ENCODE data around the gene STAMBP. TPM values are rescaled to one million over a fixed set of nuclear protein-coding genes. Genes with fewer than 3 reads are reported as not detected.

Gene STAMBP
- total and polyA plus RNA-seq, 9 of the 15 experiments (the other 6 are each of a cell fraction or from before 2014, with no cell fraction given), result 36.9 to 75.2 (median 48.8) TPM

DNA sequence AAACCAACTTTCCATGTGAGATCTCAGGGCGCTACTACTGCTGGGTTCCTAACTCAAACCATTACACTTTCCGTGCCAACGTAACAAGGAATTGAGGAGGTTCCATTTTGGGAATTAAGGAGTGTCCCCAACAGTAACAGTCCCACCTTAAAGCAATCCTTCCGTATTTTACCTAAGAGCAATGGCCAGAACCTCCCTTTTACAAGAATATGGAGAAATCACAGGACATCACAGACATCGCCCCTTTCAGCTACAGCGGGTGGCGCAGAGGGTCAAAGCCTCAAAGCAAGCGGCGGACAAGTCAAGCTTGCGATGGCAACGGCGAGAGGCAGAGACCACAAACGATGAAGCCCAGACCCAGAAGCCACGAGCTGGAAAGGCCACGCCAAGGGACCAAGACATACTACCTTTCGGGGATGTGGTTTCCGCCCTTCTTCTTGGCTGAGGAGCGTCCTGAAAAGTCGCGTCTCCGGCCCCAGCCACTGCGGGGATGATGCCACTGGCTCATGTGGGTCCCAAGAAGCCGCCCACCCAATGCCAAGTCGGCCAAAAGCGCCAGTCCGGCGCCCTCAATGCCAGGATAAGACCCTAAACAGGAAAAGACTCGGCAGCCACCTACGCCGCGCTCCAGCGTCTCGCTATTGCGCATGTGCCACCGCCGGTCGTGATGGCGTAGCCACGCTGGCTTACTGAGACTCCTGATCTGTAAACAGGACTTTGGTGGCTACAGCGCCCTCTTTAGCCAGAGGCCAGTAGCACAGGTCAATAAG lies 49.1 kb upstream of the STAMBP start, which contains the start of gene DUSP11 (continued):
- TF ChIP-seq HDAC1 (IDR thresholded peaks at IDR 0.05) (peak in 1 of 2 experiments; percentile 65; a peak in 2 of 4 replicates), TFAP4 (CRISPR knock-in tag; IDR thresholded peaks at IDR 0.05; ENCODE audit: borderline replicate concordance) (peak; percentile 57; the same call in 1 of the 2 replicates), ZNF347 (CRISPR knock-in tag; IDR thresholded peaks at IDR 0.05; ENCODE audit: low read depth) (no peak), E2F3 (CRISPR knock-in tag; IDR thresholded peaks at IDR 0.05) (no peak), HEY1 (CRISPR knock-in tag; IDR thresholded peaks at IDR 0.05; ENCODE audit: borderline replicate concordance) (no peak), ZNF280A (IDR thresholded peaks at IDR 0.05; ENCODE audit: low read depth, partially characterized antibody) (no peak), ELF4 (CRISPR knock-in tag; IDR thresholded peaks at IDR 0.05) (no peak), ATF1 (CRISPR knock-in tag; IDR thresholded peaks at IDR 0.05) (no peak), ATF1 (tag; IDR thresholded peaks at IDR 0.05) (peak; percentile 82), SMARCA4 (IDR thresholded peaks at IDR 0.05) (peak; percentile 10; the same call in 1 of the 2 replicates), ARID3B (CRISPR knock-in tag; IDR thresholded peaks at IDR 0.05; ENCODE audit: borderline replicate concordance) (no peak), ZNF239 (CRISPR knock-in tag; IDR thresholded peaks at IDR 0.05) (no peak), RBFOX2 (IDR thresholded peaks at IDR 0.05; ENCODE audit: low read depth, low read length) (peak; percentile 87), SMARCB1 (IDR thresholded peaks at IDR 0.05; ENCODE audit: insufficient read length, low read depth) (no peak), XRCC3 (IDR thresholded peaks at IDR 0.05) (no peak)
- TF ChIP-seq, protein P1, sequence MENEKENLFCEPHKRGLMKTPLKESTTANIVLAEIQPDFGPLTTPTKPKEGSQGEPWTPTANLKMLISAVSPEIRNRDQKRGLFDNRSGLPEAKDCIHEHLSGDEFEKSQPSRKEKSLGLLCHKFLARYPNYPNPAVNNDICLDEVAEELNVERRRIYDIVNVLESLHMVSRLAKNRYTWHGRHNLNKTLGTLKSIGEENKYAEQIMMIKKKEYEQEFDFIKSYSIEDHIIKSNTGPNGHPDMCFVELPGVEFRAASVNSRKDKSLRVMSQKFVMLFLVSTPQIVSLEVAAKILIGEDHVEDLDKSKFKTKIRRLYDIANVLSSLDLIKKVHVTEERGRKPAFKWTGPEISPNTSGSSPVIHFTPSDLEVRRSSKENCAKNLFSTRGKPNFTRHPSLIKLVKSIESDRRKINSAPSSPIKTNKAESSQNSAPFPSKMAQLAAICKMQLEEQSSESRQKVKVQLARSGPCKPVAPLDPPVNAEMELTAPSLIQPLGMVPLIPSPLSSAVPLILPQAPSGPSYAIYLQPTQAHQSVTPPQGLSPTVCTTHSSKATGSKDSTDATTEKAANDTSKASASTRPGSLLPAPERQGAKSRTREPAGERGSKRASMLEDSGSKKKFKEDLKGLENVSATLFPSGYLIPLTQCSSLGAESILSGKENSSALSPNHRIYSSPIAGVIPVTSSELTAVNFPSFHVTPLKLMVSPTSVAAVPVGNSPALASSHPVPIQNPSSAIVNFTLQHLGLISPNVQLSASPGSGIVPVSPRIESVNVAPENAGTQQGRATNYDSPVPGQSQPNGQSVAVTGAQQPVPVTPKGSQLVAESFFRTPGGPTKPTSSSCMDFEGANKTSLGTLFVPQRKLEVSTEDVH (IDR thresholded peaks at IDR 0.05; ENCODE audit: low read depth, partially characterized antibody), result no peak
- TF ChIP-seq, protein P2, sequence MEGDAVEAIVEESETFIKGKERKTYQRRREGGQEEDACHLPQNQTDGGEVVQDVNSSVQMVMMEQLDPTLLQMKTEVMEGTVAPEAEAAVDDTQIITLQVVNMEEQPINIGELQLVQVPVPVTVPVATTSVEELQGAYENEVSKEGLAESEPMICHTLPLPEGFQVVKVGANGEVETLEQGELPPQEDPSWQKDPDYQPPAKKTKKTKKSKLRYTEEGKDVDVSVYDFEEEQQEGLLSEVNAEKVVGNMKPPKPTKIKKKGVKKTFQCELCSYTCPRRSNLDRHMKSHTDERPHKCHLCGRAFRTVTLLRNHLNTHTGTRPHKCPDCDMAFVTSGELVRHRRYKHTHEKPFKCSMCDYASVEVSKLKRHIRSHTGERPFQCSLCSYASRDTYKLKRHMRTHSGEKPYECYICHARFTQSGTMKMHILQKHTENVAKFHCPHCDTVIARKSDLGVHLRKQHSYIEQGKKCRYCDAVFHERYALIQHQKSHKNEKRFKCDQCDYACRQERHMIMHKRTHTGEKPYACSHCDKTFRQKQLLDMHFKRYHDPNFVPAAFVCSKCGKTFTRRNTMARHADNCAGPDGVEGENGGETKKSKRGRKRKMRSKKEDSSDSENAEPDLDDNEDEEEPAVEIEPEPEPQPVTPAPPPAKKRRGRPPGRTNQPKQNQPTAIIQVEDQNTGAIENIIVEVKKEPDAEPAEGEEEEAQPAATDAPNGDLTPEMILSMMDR (IDR thresholded peaks at IDR 0.05 in 2 of 3, conservative IDR thresholded peaks at IDR 0.05 in 1 of 3; ENCODE audit: insufficient read depth in 2 of 3, low read depth in 1 of 3, low read length in 3 of 3), result peak; percentile 87 to 98 (median 96)
- TF ChIP-seq, protein P3, sequence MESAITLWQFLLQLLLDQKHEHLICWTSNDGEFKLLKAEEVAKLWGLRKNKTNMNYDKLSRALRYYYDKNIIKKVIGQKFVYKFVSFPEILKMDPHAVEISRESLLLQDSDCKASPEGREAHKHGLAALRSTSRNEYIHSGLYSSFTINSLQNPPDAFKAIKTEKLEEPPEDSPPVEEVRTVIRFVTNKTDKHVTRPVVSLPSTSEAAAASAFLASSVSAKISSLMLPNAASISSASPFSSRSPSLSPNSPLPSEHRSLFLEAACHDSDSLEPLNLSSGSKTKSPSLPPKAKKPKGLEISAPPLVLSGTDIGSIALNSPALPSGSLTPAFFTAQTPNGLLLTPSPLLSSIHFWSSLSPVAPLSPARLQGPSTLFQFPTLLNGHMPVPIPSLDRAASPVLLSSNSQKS (CRISPR knock-in tag; IDR thresholded peaks at IDR 0.05), result no peak
